Suppressor macrophage (primary cell): ENCODE data around the gene EOLA2.
"Not testable (repeated sequence)": the region's sequence is repeated elsewhere in the genome, so short reads cannot be mapped to it uniquely, and the experiment has no call there.

Experiments
- DNase-seq, 4 experiments: peaks; one replicate each; pipeline ENCODE4 v3.0.0-alpha.2; 2020 to 2022
- total RNA-seq, 17 experiments: gene quantifications; one replicate each; lab custom pipeline; 2026; ENCODE audit warnings: mixed read lengths in 6 of 17, inconsistent platforms in 3 of 17; lab: John Stamatoyannopoulos, UW

EOLA2 gene
- total RNA-seq, result 6.6 to 19.2 (median 12.0) reads per million in 17 experiments

DNA sequence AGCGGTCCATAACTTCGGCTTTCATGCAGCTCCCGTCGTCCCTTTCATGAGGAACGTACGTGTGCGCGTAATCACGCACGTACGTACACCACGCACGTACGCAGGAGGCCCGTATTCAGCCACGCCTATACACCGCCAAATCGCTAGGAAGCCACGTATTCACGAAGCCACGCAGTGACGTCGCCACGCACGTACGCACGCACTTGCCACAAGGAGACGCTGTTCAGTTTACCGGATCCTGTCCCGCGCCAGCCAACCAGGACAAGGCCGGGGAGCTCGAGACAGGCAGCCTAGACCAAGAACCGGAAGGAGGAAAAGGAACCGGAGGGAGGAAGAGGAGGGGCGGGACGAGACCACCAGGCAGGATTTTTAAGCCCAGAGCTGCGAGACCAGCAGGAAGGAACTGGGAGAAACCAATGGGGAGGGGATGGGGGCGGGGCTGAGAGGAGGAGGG, at the start of gene EOLA2:
TSS of gene EOLA2 (minus strand) at position 65 of the 454 bp plus-strand sequence. CDS start 4,617 bp downstream, outside the sequence.
- DNase-seq, result peak; percentile 95 to 97 (median 96)

DNA sequence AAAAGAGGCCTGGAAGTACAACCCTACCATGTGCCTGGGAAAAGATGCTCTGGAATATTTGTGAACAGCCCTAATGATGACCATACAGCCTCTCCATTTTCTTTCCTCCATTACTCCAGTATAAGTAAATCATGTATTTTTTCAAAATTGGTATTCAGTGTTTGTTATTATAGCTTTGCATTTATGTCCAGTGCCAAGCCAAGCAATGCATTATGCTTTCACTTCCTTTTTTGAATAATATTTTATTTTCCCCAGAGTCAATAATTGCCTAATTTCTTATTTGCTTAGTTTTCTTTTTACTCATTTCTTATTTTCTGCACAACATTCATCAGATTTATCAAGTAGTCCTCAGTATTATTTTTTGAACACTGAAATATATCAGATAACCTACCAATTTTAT, 49.3 kb upstream of the EOLA2 start:
- DNase-seq, result peak in 2 of 4 experiments; percentile 1 to 23

DNA sequence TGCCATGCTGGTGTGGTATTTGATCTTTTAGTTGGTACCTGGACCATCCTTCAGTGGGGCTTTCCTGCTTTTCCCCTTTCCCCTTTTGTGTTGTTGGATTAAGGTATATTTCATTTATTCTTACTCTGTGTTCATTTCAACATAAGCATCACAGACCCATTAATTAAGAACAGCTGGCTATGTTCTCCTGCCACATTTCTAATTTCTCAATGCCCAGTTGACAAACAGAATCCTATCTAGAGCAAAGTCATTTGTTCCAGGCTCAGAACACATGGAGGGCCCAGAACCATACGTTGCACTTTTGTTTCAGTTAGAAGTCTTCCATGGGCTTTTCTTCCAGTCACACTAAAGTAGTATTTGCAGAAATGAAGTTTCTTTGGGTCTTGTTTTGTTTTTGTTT, 46.1 kb upstream of the EOLA2 start:
- DNase-seq, result no peak

DNA sequence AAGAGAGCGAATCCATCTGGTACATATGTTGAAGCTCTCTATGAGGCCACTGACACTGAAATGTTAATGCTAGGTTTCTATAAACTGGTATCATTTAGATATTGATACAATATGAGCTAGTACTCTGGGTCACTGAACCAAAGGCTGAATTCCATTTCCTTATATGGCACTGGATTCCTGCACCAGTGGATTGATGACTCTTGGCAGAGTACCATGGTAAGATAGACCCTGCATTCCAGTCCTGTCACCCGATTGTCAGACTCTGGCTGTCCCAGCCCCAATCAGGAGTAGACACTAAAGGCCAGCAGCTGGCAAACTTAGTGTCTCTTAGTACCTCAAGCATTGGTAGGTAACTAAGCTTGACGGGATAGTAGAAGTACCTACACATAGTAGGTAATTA, 44.0 kb upstream of the EOLA2 start:
- DNase-seq, result no peak

DNA sequence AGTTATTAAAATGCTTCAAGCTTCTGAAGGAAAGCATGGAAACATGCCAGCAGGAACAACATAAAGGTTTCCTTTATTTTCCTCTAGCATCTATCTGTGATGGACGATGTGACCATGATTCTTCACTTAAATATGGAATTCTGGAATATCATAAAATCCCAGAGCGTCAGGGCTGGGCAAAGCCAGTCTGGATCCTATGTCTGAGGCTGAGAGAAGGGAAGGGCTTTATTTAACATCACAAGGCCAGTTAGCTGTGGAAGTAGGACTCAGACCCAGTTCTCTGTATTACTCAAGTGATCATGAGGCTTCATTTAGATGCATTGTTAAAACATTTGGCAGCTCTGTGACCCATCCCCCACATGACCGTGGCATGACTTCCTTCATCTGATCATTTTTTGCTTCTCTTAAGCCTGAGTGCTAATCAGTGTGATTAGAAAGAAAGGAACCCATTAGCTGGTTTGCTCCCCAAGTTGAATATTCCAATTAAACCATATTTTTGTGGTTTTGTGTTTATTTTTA, 40.9 kb upstream of the EOLA2 start:
- peak; percentile 43 to 72 (median 66) for DNase-seq

DNA sequence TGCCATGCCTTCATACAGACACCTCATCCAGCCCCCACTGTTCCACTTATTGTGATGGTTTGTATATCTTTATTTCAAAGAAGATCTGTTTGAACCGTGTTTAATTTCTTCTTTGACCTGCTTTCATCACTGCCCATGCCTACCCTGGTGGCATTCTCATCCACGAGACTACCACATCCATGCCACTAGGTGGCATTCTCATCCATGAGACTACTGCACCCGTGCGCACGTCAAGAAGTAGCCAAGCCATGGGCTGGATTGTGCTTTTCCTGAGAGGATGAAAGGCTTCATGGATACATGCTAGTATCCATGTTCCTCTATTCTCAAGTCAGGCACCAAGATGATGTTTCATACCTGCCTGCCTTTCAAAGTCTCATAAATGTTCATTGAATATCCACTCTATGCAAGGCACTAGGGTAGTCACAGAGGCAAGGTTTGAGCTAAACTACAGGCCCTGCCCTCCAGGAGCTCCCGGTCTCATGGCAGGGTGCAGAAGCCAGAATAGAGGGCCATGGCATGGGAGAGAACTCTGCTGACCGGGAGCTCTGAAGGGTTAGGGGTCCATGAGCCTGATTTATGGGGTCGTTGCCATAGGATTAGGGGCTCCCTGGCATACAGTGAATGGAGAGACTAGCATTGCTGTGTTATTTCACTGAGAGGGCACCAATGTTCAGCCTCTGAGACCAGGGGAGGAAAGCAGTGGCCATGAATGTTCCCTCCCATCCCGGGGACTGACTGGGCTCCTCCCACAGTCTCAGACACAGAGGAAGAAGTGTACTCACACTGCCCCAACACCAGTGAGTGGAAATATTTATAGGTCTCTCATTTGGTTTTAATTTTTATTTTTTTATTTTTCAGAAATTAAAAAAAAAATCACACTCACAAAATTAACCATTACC, 24.8 kb upstream of the EOLA2 start:
- peak; percentile 53 to 68 (median 62) for DNase-seq

DNA sequence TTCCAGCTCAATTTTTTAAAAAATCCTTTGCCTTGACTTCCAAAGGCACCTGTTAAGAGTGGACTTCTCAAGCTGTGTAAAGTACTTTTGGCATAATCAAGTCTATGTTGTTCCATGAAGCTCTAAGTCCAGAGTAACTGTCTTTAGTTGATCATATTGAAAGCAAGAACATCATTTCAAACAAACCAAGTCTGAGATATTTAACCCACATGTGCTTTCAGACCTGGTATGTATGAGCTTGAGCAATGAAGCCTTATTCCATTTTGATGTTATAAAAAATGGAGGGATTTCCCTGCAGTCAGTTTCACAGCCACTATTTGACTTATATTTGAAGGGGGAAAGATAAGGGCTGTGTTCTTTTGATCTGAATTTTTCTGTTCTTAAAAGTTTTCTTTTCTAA, 23.7 kb upstream of the EOLA2 start:
- DNase-seq, result no peak

DNA sequence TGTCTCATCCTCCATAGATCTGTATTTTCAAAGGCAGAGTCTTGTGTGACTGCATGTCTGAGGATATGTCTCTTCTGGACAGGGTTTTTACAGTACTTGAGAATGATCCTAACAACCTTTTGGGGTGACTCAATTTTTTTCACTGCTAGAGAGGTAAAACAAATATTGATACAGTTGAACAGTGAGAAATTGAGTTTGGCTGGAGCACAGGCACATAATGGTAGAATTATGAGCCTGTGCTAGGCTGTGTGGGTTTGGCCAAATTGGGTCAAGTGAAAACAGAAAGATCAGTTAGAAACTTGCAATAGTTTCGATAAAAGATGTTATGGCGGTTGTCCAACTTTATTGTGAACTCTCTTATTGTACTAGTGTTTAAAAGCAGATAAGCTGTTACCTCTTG, 23.3 kb upstream of the EOLA2 start:
- no peak for DNase-seq

DNA sequence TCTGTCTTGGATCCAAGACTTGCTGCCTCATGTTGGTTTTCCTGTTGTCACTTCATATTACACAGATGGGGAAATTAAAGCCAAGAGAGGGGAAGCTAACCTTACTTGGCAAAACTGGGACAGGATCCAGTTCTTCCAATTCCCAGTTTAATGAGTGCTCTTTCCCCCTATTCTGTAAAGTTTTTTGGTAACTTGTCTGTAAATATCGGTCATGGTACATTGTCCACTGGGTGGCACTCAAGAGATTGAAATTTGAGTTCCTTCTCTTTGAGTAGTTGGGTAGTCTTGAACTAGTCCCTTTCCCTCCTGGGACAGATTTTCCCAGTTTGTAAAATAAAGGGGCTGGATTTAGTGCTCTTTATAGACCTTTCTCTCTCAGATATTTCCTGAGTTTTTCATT, 12.4 kb upstream of the EOLA2 start:
- peak; percentile 10 to 54 (median 27) for DNase-seq

DNA sequence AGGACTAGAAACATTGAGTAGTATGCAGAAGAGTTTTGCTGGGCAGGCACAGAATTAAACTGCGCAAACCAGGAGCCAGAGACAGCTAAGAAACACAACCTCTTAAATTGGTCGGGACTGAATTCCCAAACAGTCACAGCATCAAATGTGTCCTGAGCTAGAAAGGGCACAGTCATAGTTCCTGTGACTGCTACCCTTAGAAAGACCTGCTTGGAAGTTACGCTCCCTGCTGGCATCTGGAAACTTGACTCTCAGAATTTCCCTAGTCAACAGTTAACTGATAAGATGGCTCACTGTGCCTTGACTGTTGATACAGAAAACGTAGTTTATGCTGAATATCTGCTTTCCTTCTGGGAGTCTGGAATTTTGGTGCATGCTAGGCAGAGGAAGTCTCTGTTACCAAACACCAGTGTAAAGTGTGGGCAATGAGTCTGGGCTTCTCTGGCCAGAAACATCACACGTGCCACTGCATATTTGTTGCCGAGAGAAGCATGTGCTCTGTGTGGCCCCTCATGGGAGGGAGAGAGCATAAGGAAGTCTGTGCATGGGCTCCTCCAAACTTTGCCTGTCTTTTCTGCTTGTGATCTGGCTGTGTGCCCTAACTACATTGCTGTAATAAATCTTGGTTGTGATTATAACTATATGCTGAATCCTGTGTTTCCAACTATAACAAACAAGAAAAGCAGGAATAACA, 11.6 kb upstream of the EOLA2 start:
- no peak for DNase-seq

DNA sequence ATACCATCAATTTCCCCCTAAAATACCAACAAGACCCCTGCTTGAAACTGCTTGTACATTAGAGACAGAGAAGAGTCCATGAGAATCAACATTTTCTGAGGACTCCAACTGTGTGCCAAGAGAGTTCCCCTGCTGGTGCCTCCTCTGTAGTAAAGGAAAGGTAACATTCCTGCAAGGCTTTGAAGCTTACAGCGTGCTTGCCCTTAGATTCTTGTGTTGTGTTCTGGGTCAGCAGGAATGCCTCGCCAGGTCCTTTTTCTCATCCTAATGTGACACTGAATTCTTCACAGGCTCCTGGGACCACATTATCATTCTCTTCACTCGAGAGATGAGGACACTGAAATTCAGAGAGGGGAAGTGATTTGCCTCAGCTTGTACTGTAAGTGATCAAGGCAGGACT, 9.7 kb upstream of the EOLA2 start:
- no peak for DNase-seq

DNA sequence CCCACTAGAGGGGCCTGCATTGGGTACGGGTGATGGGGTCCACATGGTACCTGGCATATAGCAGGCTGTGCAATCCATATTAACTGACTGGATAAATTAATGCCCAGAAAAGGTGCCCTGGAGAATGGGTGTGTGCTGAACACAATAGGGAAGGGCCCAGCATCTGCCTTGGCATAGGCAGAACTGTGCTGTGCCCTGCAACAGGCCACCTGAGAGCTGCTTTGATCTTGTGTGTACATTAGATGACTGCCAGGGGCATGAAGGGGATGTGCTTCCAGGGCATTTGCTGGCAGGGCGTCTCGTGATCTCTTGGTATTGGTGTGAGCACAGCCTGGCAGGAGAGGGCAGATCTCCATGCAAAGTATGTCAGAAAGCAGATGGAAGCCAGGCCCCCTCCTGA, 8.6 kb upstream of the EOLA2 start:
- not testable (repeated sequence) for DNase-seq

DNA sequence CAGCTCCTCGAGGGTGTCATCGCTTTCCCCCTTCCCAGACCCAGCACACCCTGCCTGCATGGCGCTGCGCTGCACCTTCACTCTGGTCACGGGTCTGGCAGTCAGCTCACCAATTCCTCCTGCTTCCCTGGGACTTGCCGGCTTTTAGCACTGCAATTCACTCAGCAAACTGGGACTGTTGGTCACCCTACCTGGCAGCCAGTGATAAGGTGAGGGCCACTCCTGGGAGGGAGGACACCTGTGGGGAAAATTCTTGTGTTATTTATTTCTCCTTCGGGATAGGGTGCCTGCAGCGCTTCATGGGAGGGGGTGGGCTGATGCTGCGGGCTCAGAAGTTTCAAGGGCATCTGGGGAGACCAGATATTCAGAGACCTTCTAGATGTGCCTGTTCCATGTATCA, 7.5 kb upstream of the EOLA2 start:
- not testable (repeated sequence) for DNase-seq

DNA sequence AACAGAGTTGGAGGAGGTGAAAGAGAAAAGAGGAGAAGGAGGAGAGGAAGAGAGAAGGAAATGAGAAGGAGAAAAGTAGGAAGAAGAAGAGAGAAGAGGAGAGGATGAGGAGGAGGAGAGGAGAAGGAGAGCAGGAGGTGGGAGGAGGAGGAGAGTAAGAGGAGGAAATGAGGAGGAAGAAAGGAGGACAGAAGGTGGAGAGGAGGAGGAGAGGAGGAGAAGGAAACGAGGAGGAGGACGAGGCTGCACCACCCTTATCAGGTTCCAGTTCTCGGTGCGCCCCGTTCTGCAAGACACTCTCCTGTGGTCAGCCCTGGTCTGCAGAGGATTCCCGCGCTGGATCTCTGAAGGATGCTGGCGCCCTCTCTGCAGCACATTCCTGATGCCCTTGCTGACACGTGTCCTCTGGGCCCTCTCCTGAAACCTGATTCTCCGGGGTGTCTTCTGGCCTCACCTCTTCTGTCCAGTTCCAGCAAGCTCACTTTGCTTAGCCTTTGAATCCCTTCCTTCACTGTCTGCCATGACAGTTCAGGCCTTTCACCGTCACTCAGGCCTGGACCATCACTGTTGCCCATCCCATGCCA, 6.9 kb upstream of the EOLA2 start:
- not testable (repeated sequence) for DNase-seq

DNA sequence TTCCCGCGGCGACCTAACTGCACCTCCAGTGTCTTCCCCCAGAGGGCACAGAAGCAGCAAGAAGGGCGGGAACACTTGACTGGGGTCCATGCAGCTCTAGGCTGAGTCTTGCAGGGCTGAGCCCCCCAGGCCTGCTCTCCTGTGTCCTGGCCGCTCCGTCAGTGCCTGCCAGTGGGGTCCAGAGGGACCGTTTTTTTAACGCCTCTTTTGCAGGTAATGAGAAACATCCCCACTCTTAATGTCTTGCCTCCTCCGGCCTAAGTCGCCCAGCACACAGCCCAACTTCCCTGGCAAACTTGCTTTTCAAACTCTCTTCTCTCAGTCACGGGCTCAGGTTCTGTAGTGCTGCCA, 2.4 kb upstream of the EOLA2 start:
- DNase-seq, result not testable (repeated sequence)

DNA sequence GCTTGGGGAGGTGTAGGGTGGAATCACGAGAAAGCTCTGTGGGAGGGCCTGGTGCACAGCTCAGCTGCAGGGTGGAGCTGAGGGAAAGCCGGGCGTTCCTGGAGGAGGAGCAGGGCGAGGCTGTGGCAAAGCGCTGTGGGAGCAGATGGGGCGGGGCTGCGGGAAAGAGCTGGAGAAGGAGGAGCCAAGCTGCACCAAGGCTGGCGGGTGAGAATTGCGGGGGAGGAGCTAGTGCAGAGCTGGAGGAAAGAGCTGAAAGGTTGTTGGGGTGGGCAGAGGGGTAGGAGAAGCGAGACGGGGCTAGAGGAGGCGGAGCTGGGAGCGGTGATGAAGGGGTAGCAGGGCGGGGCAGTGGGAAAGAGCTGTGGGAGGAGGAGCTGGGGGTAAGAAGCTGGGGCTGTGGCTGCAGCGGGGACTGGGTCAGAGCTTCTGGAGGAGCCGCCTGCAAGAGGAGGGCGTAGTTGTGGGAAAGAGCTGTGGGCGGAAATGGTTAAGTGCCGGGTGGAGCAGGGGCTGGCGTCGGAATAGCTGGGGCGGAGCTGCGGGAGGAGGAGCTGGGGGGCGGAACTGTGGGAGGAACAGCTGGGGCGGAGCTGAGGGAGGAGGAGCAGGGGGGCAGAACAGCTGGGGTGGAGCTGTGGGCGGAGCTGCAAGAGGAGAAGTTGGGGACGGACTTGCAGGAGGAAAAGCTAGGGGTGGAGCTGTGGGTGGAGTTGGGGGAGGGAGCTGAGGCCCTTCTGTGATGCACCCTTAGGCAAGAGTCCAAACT, 1.8 kb upstream of the EOLA2 start:
- DNase-seq, result peak; percentile 92 to 96 (median 96)

DNA sequence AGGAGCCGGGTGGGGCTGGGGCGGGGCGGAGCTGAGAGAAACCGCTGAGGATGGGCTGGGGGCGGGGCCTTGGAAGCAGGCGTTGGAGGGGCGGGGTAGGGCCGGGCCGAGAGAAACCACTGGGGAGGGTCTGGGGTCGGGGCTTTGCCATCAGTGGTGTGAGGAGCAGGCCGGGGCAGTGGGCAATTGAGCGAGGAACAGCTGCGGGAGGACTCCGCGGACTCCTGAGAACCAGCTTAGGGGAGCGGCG, 1.3 kb upstream of the EOLA2 start:
- no peak for DNase-seq

DNA sequence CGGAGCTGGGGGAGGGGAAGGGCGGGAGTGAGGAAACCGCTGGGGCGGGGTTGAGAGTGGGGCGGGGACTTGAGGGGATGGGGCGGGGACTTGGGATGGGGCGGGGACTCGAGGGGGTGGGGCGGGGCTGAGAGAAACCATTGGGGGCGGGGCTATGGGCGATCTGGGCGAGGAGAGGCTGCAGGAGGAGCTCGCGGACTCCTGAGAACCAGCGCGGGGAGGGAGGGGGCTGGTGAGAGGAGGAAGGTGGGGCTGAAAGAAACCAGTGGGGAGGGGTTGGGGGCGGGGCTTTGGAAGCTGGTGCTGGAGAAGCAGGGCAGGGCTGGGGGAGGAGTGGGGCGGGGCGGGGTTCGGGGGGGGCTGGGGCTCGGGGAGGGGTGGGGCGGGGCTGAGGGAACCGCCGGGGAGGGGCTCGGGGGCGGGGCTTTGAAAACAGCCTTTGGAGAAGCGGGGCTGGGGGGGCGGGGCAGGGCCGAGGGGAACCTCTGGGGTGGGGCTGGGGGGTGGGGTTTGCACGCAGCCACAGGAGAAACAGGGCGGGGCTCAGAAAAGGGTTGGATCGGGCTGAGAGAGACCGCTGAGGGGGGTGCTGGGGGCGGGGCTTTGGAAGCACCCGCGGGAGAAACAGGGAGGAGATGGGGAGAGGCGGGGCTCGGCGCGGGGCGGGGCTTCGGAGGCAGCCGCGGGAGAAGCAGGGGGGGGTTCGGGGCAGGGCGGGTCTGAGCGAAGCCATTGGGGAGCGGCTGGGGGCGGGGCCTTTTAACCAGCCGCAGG, 777 bp upstream of the EOLA2 start:
- peak; percentile 90 to 95 (median 92) for DNase-seq

DNA sequence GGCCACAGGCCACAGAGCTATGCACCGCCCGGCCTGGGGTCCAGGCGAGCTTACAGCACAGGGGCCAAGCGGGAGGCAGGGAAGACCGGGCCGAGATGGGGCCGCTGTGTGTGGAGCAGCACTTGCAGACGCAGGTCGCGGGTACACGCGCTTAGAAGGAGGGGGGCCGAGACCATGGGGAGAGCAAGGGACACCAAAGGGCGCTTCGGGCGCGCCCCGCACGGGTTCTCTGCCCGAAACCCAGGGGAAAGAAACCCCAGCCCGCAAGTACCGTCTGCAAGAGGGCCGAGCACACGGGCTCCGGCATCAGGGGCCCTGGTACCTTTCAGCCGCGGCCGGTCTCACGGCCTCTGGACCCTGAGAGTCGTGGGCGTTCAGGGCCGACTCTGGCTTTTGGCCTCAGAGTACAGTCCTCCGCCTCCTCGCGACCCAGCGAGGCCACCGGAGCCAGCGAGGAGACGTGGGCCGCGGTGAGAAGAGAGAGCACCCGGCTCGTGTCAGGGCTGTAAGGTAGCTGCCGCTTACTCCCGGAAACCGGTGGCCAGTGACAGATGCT, 342 bp downstream of the EOLA2 start:
- peak in 2 of 4 experiments; percentile 5 to 22 for DNase-seq

DNA sequence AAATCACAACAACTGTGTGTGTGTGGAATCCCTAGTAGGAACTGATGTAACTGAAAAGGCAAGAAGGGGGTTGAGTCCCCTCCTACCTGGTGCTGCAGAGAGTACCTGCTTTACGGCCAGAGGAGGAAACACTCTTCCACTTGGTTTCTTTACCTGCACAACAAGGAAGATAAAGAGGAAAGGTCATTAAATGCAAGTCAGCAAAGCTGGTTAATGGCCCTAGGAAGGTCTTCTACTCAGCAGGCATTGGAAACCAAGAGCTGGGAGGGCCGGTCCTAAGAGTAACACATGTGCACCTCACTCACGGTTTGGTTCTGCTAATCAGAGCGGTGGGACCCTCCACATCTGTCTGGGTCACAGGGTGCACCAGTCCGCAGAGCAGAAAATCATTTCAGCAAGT, 963 bp downstream of the EOLA2 start:
- not testable (repeated sequence) for DNase-seq

DNA sequence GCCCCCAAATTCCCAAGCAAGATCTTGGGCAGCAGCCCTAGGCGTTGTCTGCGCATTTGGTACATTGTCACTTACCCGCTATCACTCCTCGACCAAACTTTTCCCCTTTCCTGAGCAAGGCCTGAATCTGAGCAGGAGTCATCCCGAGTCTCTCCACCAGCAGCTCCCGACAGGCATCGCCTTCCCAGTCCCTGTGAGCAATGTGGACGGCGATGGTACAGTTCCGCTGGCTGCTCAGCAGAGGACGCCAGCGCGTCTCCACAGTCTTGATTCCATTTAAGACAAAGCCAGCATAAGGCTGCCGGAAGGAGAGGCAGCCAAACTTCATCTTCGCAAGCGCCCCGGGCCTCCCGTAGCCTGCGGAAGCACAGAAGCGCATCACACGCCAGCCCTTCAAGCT, 4.7 kb downstream of the EOLA2 start:
- not testable (repeated sequence) for DNase-seq
